Measurements from ENCODE around the gene ICA1.

DNA sequence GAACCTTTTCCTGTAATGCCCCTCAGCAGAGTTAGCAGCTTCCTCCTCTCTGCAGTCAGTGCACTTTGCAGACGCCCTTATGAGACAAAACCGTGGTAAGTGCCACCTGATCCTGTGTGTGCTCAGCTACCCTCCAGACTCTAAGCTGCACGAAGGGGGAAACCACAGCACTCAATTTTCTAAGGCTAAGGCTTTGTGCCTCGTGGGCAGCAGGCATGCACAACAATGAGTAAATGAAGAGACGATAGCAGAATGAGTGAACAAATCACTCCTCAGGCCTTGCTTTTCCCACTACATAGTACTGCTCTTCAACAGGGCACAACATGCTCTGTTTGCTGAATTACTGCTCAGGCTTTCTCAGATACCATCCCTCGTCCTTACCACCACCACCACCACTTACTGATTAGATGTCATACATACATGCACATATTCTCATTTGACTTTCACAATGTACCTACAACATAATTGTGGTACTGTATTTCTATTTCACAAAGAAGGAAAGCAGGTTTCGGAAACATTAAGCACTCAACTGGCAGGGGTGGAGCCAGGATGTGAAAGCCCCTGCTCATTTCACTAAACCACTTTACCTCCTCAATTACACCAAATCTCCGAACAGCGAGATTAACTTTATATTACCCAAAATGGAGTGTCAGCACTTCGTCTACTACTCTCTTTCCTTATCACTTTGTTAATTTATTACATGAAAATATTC is 85.4 kb downstream of the ICA1 start:
- TF ChIP-seq POLR2A (IDR thresholded peaks at IDR 0.05) = no peak
- TF ChIP-seq, protein P1, sequence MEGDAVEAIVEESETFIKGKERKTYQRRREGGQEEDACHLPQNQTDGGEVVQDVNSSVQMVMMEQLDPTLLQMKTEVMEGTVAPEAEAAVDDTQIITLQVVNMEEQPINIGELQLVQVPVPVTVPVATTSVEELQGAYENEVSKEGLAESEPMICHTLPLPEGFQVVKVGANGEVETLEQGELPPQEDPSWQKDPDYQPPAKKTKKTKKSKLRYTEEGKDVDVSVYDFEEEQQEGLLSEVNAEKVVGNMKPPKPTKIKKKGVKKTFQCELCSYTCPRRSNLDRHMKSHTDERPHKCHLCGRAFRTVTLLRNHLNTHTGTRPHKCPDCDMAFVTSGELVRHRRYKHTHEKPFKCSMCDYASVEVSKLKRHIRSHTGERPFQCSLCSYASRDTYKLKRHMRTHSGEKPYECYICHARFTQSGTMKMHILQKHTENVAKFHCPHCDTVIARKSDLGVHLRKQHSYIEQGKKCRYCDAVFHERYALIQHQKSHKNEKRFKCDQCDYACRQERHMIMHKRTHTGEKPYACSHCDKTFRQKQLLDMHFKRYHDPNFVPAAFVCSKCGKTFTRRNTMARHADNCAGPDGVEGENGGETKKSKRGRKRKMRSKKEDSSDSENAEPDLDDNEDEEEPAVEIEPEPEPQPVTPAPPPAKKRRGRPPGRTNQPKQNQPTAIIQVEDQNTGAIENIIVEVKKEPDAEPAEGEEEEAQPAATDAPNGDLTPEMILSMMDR (IDR thresholded peaks at IDR 0.05) = no peak

Data from sigmoid colon (tissue), 3 donors.